ENCODE data around the gene GUK1. TPM values are rescaled to one million over a fixed set of nuclear protein-coding genes. Genes with fewer than 3 reads are reported as not detected.

The GUK1 gene
- total RNA-seq, 5 donors from 2014 or later (not counting 1 experiment from before 2014, with no cell fraction given), result 201 to 318 (median 223) TPM

- peaks cover 12 to 21% (median 12%) of the 10 kb centered on the region in 3 donors for H3K4me1 Mint-ChIP-seq
- POLR2A ChIA-PET, result no interaction called here
- peak overlapping the region in 1 of 2 donors; percentile 42 for H3K4me3 ChIP-seq (ENCODE audit: control insufficient read depth in 1 of 2, extremely low read depth in 1 of 2, low read length in 1 of 2)
- H3K4me3 Mint-ChIP-seq, result peak overlapping the region in 2 of 3 donors; percentile 9 to 64
- H3K27me3 ChIP-seq (replicated peaks in 1 of 2; ENCODE audit: control insufficient read depth in 2 of 2, extremely low read depth in 1 of 2, insufficient read depth in 2 of 2, low read length in 1 of 2), result peaks cover 0 to 14% of the 10 kb centered on the region in 2 experiments
- no peaks in the 10 kb centered on the region for H3K36me3 ChIP-seq (ENCODE audit: control insufficient read depth in 2 of 2, extremely low read depth in 1 of 2, insufficient read depth in 1 of 2, low read length in 1 of 2)
- no peaks in the 10 kb centered on the region for H3K27me3 Mint-ChIP-seq
- no peaks in the 10 kb centered on the region for H3K9me3 ChIP-seq
- no peaks in the 10 kb centered on the region for H3K36me3 Mint-ChIP-seq
- H3K27ac ChIP-seq (ENCODE audit: low read length), result no peak overlapping the region
- no peaks in the 10 kb centered on the region for H3K9me3 Mint-ChIP-seq
- peaks cover 13 to 36% of the 10 kb centered on the region in 2 experiments for H3K4me1 ChIP-seq (ENCODE audit: control insufficient read depth in 1 of 2, extremely low read depth in 1 of 2, insufficient read depth in 2 of 2, low read length in 2 of 2)
- ATAC-seq (replicated peaks in 1 of 4) (peak in 2 of 4 experiments; percentile 29 to 34), DNase-seq (no peak)
- no peak overlapping the region for H3K27ac Mint-ChIP-seq
- WGBS (ENCODE audit: insufficient coverage), result 35% methylated on average over 9 of the region's 9 CpGs
- CTCF ChIA-PET, result interaction anchor here in 1 of 2 donors (0.6 kb wide), 1 partner anchor 46 kb away, joined by 3 read pairs; no protein-coding TSS in a partner anchor
These were observed 16.4 kb downstream of the GUK1 start for GRCh38 chr1:228156515-228156881.

DNA sequence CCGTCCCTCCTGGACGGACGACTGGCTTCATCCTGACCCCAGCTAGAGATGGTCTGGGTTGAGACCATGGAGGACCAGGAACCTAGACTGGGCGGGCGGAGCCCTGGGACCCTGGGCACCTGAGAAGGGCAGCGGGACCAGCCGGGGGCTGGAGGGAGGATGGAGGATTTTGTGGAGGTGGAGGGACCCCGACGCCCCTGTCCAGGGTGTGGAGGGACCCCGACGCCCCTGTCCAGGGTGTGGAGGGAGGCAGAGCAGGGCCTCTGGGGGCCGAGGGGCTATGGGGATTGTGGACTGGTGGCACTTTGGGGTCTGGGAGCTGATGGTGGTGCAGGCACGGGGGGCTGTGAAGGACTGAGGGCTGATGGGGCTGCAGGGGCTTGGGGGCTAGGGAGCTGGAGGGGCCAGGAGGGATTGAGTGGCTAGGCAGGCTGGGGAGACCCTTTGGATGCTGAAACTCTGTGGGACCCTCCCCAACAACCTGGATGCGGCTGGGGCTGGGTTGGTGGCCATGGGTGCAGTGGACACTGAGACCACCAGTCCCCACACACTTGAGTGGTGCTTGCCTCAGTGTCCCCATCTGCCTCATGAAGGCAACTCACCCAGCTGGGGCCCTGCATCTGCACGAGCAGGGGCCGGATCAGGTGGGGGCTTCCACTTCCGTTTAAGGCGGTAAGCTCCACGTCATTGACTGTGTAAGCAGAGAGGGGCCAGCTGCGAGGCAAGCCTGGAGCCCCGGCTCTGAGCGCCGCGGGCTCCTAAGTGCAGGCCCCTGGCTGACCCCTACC is 17.1 kb downstream of the GUK1 start:
- no peak overlapping the region for H3K27ac ChIP-seq (ENCODE audit: low read length)
- H3K9me3 ChIP-seq, result no peaks in the 10 kb centered on the region
- no peaks in the 10 kb centered on the region for H3K36me3 ChIP-seq (ENCODE audit: control insufficient read depth in 2 of 2, extremely low read depth in 1 of 2, insufficient read depth in 1 of 2, low read length in 1 of 2)
- peaks cover 0 to 14% of the 10 kb centered on the region in 2 experiments for H3K27me3 ChIP-seq (replicated peaks in 1 of 2; ENCODE audit: control insufficient read depth in 2 of 2, extremely low read depth in 1 of 2, insufficient read depth in 2 of 2, low read length in 1 of 2)
- peak in 14 of 35 experiments; percentile 21 to 56 (median 38) for DNase-seq
- Mint-ChIP-seq H3K27ac (peak overlapping the region in 1 of 2 donors; percentile 52), H3K27me3 (no peaks in the 10 kb centered on the region), H3K4me1 (peaks cover 18 to 28% (median 19%) of the 10 kb centered on the region in 3 donors), H3K36me3 (no peaks in the 10 kb centered on the region), H3K9me3 (no peaks in the 10 kb centered on the region), H3K4me3 (peak overlapping the region in 2 of 3 donors; percentile 36 to 64)
- WGBS (ENCODE audit: insufficient coverage), result 44% methylated on average over 24 of the region's 24 CpGs
- peaks cover 15 to 43% of the 10 kb centered on the region in 2 experiments for H3K4me1 ChIP-seq (ENCODE audit: control insufficient read depth in 1 of 2, extremely low read depth in 1 of 2, insufficient read depth in 2 of 2, low read length in 2 of 2)
- peak overlapping the region in 1 of 2 donors; percentile 42 for H3K4me3 ChIP-seq (ENCODE audit: control insufficient read depth in 1 of 2, extremely low read depth in 1 of 2, low read length in 1 of 2)
- POLR2A ChIA-PET, result no interaction called here
- CTCF ChIA-PET, result interaction anchor here in 1 of 2 donors (0.6 kb wide), 1 partner anchor 46 kb away, joined by 3 read pairs; no protein-coding TSS in a partner anchor
- ATAC-seq (replicated peaks in 1 of 4), result peak; percentile 33 to 57 (median 54)

DNA sequence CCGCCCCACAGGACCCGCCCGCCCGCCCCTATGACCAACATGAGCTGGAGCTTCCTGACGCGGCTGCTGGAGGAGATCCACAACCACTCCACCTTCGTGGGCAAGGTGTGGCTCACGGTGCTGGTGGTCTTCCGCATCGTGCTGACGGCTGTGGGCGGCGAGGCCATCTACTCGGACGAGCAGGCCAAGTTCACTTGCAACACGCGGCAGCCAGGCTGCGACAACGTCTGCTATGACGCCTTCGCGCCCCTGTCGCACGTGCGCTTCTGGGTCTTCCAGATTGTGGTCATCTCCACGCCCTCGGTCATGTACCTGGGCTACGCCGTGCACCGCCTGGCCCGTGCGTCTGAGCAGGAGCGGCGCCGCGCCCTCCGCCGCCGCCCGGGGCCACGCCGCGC is 17.6 kb downstream of the GUK1 start:
- Mint-ChIP-seq H3K27me3 (no peaks in the 10 kb centered on the region), H3K4me3 (peak overlapping the region in 1 of 3 donors; percentile 64), H3K27ac (no peak overlapping the region), H3K4me1 (peaks cover 22 to 32% (median 24%) of the 10 kb centered on the region in 3 donors), H3K36me3 (no peaks in the 10 kb centered on the region), H3K9me3 (no peaks in the 10 kb centered on the region)
- Histone ChIP-seq H3K4me1 (ENCODE audit: control insufficient read depth in 1 of 2, extremely low read depth in 1 of 2, insufficient read depth in 2 of 2, low read length in 2 of 2) (peaks cover 17 to 49% of the 10 kb centered on the region in 2 experiments), H3K27ac (ENCODE audit: low read length) (no peak overlapping the region), H3K36me3 (ENCODE audit: control insufficient read depth in 2 of 2, extremely low read depth in 1 of 2, insufficient read depth in 1 of 2, low read length in 1 of 2) (no peaks in the 10 kb centered on the region), H3K4me3 (ENCODE audit: control insufficient read depth in 1 of 2, extremely low read depth in 1 of 2, low read length in 1 of 2) (no peak overlapping the region), H3K27me3 (replicated peaks in 1 of 2; ENCODE audit: control insufficient read depth in 2 of 2, extremely low read depth in 1 of 2, insufficient read depth in 2 of 2, low read length in 1 of 2) (peaks cover 0 to 14% of the 10 kb centered on the region in 2 experiments), H3K9me3 (no peaks in the 10 kb centered on the region)
- WGBS (ENCODE audit: insufficient coverage), result 80% methylated on average over 28 of the region's 43 CpGs
- no peak for ATAC-seq (replicated peaks in 1 of 4)
- ChIA-PET CTCF (no interaction called here), POLR2A (no interaction called here)
- no peak for DNase-seq

DNA sequence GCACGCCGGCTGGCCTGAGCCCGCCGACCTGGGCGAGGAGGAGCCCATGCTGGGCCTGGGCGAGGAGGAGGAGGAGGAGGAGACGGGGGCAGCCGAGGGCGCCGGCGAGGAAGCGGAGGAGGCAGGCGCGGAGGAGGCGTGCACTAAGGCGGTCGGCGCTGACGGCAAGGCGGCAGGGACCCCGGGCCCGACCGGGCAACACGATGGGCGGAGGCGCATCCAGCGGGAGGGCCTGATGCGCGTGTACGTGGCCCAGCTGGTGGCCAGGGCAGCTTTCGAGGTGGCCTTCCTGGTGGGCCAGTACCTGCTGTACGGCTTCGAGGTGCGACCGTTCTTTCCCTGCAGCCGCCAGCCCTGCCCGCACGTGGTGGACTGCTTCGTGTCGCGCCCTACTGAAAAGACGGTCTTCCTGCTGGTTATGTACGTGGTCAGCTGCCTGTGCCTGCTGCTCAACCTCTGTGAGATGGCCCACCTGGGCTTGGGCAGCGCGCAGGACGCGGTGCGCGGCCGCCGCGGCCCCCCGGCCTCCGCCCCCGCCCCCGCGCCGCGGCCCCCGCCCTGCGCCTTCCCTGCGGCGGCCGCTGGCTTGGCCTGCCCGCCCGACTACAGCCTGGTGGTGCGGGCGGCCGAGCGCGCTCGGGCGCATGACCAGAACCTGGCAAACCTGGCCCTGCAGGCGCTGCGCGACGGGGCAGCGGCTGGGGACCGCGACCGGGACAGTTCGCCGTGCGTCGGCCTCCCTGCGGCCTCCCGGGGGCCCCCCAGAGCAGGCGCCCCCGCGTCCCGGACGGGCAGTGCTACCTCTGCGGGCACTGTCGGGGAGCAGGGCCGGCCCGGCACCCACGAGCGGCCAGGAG is 18.3 kb downstream of the GUK1 start:
- Histone ChIP-seq H3K4me3 (ENCODE audit: control insufficient read depth in 1 of 2, extremely low read depth in 1 of 2, low read length in 1 of 2) (no peak overlapping the region), H3K27me3 (replicated peaks in 1 of 2; ENCODE audit: control insufficient read depth in 2 of 2, extremely low read depth in 1 of 2, insufficient read depth in 2 of 2, low read length in 1 of 2) (peaks cover 0 to 14% of the 10 kb centered on the region in 2 experiments), H3K27ac (ENCODE audit: low read length) (no peak overlapping the region), H3K36me3 (ENCODE audit: control insufficient read depth in 2 of 2, extremely low read depth in 1 of 2, insufficient read depth in 1 of 2, low read length in 1 of 2) (no peaks in the 10 kb centered on the region), H3K9me3 (no peaks in the 10 kb centered on the region), H3K4me1 (ENCODE audit: control insufficient read depth in 1 of 2, extremely low read depth in 1 of 2, insufficient read depth in 2 of 2, low read length in 2 of 2) (peaks cover 17 to 55% of the 10 kb centered on the region in 2 experiments)
- ChIA-PET POLR2A (no interaction called here), CTCF (no interaction called here)
- Mint-ChIP-seq H3K9me3 (no peaks in the 10 kb centered on the region), H3K4me3 (no peak overlapping the region), H3K27me3 (no peaks in the 10 kb centered on the region), H3K27ac (no peak overlapping the region), H3K36me3 (no peaks in the 10 kb centered on the region), H3K4me1 (peaks cover 24 to 34% (median 24%) of the 10 kb centered on the region in 3 donors)
- DNase-seq, result no peak
- no peak for ATAC-seq (replicated peaks in 1 of 4)
- 94% methylated on average over 90 of the region's 98 CpGs for WGBS (ENCODE audit: insufficient coverage)

DNA sequence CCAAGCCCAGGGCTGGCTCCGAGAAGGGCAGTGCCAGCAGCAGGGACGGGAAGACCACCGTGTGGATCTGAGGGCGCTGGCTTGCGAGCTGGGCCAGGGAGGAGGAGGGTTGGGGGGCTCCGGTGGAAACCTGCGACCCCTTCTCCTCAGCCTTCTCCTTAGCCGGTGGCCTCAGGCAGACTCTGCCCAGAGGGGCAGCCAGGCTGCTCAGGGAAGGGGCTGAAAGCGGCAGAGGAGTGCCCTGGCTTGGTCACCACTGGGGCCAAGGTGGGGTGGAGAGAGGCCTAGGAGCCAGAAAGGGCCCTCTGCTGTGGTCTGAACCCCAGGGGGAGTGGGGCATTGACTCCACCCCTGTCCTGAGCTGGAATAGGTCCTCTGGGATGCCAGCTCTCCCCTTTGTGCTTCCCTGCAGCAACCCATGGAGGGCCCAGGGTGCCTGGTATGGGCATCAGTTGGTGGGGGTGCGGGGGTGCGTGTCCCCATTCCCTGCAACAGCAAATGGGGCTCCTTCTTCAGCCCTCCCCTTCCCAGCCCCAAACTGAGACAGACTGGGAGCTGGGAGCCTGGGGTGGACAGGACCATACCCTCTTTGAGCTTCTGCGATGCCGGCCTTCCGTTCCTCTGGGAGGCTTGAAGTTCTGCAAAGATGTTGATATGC is 19.1 kb downstream of the GUK1 start:
- Histone ChIP-seq H3K36me3 (ENCODE audit: control insufficient read depth in 2 of 2, extremely low read depth in 1 of 2, insufficient read depth in 1 of 2, low read length in 1 of 2) (no peaks in the 10 kb centered on the region), H3K27ac (ENCODE audit: low read length) (no peak overlapping the region), H3K4me3 (ENCODE audit: control insufficient read depth in 1 of 2, extremely low read depth in 1 of 2, low read length in 1 of 2) (no peak overlapping the region), H3K27me3 (replicated peaks in 1 of 2; ENCODE audit: control insufficient read depth in 2 of 2, extremely low read depth in 1 of 2, insufficient read depth in 2 of 2, low read length in 1 of 2) (peaks cover 0 to 14% of the 10 kb centered on the region in 2 experiments), H3K9me3 (no peaks in the 10 kb centered on the region), H3K4me1 (ENCODE audit: control insufficient read depth in 1 of 2, extremely low read depth in 1 of 2, insufficient read depth in 2 of 2, low read length in 2 of 2) (peaks cover 17 to 57% of the 10 kb centered on the region in 2 experiments)
- no peaks in the 10 kb centered on the region for H3K27me3 Mint-ChIP-seq
- CTCF ChIA-PET, result no interaction called here
- H3K4me3 Mint-ChIP-seq, result no peak overlapping the region
- no peak for ATAC-seq (replicated peaks in 1 of 4)
- H3K4me1 Mint-ChIP-seq, result peaks cover 27 to 38% (median 29%) of the 10 kb centered on the region in 3 donors
- no peak for DNase-seq
- H3K27ac Mint-ChIP-seq, result no peak overlapping the region
- no peaks in the 10 kb centered on the region for H3K36me3 Mint-ChIP-seq
- no peaks in the 10 kb centered on the region for H3K9me3 Mint-ChIP-seq
- POLR2A ChIA-PET, result interaction anchor here in 1 of 2 donors (0.5 kb wide), 1 partner anchor 300 kb away, joined by 4 read pairs; no protein-coding TSS in a partner anchor
- WGBS (ENCODE audit: insufficient coverage), result 91% methylated on average over 4 of the region's 14 CpGs

All from T-cell (primary cell).